Parathyroid adenoma (tissue), 2 donors: ENCODE measurements around the gene ADCK2.

Experiments
- H2AFZ ChIP-seq: fragments of 300-600 bp; sonication (generic); one replicate; pipeline ENCODE4 v1.7.0; 2017; ENCODE audit warnings: antibody characterized with exemption, mild to moderate bottlenecking
- H3K27ac ChIP-seq: fragments of 300-600 bp; sonication (generic); one replicate; pipeline ENCODE4 v1.7.0; 2017
- H3K27me3 ChIP-seq: fragments of 300-600 bp; sonication (generic); one replicate; pipeline ENCODE4 v1.7.0; 2017; ENCODE audit warnings: low read length; ENCODE audit not compliant: control insufficient read depth, insufficient read depth
- H3K36me3 ChIP-seq: fragments of 300-600 bp; sonication (generic); one replicate; pipeline ENCODE4 v1.7.0; 2017; ENCODE audit warnings: low read length; ENCODE audit not compliant: control insufficient read depth, insufficient read depth
- H3K4me1 ChIP-seq: fragments of 300-600 bp; sonication (generic); one replicate; pipeline ENCODE4 v1.7.0; 2017; ENCODE audit warnings: control low read depth
- H3K4me2 ChIP-seq: fragments of 300-600 bp; sonication (generic); one replicate; pipeline ENCODE4 v1.7.0; 2017; ENCODE audit warnings: low read length
- H3K4me3 ChIP-seq: fragments of 300-600 bp; sonication (generic); one replicate; pipeline ENCODE4 v1.7.0; 2017; ENCODE audit warnings: low read depth, low read length
- H3K79me2 ChIP-seq: fragments of 300-600 bp; sonication (generic); one replicate; pipeline ENCODE4 v1.7.0; 2017; ENCODE audit warnings: control low read depth
- H3K9ac ChIP-seq: fragments of 300-600 bp; sonication (generic); one replicate; pipeline ENCODE4 v1.7.0; 2017; ENCODE audit warnings: mild to moderate bottlenecking
- H3K9me3 ChIP-seq: fragments of 300-600 bp; sonication (generic); one replicate; pipeline ENCODE4 v1.7.0; 2017; ENCODE audit warnings: low read length; ENCODE audit not compliant: control insufficient read depth
- CTCF ChIP-seq: fragments of 300-600 bp; sonication (generic); IDR thresholded peaks from one replicate; pipeline ENCODE4 v1.7.0; 2017; ENCODE audit warnings: antibody characterized with exemption, mild to moderate bottlenecking
- donor health status: primary hyperparathyroidism.

Gene ADCK2

GRCh38 chr7:140724706-140725105 is 52.0 kb downstream of the ADCK2 start:
- Histone ChIP-seq H3K4me3 (no peak overlapping the region), H3K79me2 (no peaks in the 10 kb centered on the region), H3K9me3 (no peaks in the 10 kb centered on the region), H3K9ac (no peak overlapping the region), H2AFZ (no peak overlapping the region), H3K4me1 (no peaks in the 10 kb centered on the region), H3K4me2 (no peak overlapping the region), H3K27me3 (no peaks in the 10 kb centered on the region), H3K27ac (no peak overlapping the region), H3K36me3 (no peaks in the 10 kb centered on the region)
- no peak for TF ChIP-seq CTCF

- no peak overlapping the region for H3K4me3 ChIP-seq
- no peaks in the 10 kb centered on the region for H3K27me3 ChIP-seq
- H3K79me2 ChIP-seq: no peaks in the 10 kb centered on the region
- no peak overlapping the region for H3K27ac ChIP-seq
- H3K36me3 ChIP-seq: no peaks in the 10 kb centered on the region
- peak; percentile 47 for TF ChIP-seq CTCF
- no peaks in the 10 kb centered on the region for H3K9me3 ChIP-seq
- no peak overlapping the region for H2AFZ ChIP-seq
- H3K9ac ChIP-seq: no peak overlapping the region
- H3K4me2 ChIP-seq: no peak overlapping the region
- no peaks in the 10 kb centered on the region for H3K4me1 ChIP-seq
Measured at GRCh38 chr7:140726281-140726680, 53.5 kb downstream of the ADCK2 start.

- Histone ChIP-seq H3K79me2 (no peaks in the 10 kb centered on the region), H2AFZ (no peak overlapping the region), H3K36me3 (no peaks in the 10 kb centered on the region), H3K27ac (no peak overlapping the region), H3K9ac (no peak overlapping the region), H3K9me3 (no peaks in the 10 kb centered on the region), H3K4me3 (no peak overlapping the region), H3K4me1 (no peaks in the 10 kb centered on the region), H3K27me3 (no peaks in the 10 kb centered on the region), H3K4me2 (no peak overlapping the region)
- no peak for TF ChIP-seq CTCF
Measured at GRCh38 chr7:140732416-140732815, 59.7 kb downstream of the ADCK2 start.

- TF ChIP-seq CTCF: no peak
- no peaks in the 10 kb centered on the region for H3K9me3 ChIP-seq
Measured at GRCh38 chr7:140734096-140734495, 61.4 kb downstream of the ADCK2 start.

GRCh38 chr7:140734729-140735128 is 62.0 kb downstream of the ADCK2 start:
- H3K4me2 ChIP-seq: no peak overlapping the region
- no peaks in the 10 kb centered on the region for H3K9me3 ChIP-seq
- H3K9ac ChIP-seq: no peak overlapping the region
- no peaks in the 10 kb centered on the region for H3K27me3 ChIP-seq
- H3K4me3 ChIP-seq: no peak overlapping the region
- H3K4me1 ChIP-seq: no peaks in the 10 kb centered on the region
- TF ChIP-seq CTCF: no peak
- H2AFZ ChIP-seq: no peak overlapping the region
- H3K79me2 ChIP-seq: no peaks in the 10 kb centered on the region
- no peak overlapping the region for H3K27ac ChIP-seq
- no peaks in the 10 kb centered on the region for H3K36me3 ChIP-seq

More at GRCh38 chr7:140734096-140734495, 61.4 kb downstream of the ADCK2 start:
- no peak overlapping the region for H3K9ac ChIP-seq
- H3K4me2 ChIP-seq: no peak overlapping the region
- H3K4me3 ChIP-seq: no peak overlapping the region
- H2AFZ ChIP-seq: no peak overlapping the region
- H3K27ac ChIP-seq: no peak overlapping the region
- no peaks in the 10 kb centered on the region for H3K36me3 ChIP-seq
- H3K27me3 ChIP-seq: no peaks in the 10 kb centered on the region
- no peaks in the 10 kb centered on the region for H3K79me2 ChIP-seq
- no peaks in the 10 kb centered on the region for H3K4me1 ChIP-seq
